PC-9 (cell line): Measurements from ENCODE around the gene HCRTR2.

ENCODE experiments used
- EZH2 ChIP-seq: fragments of 200-600 bp; sonication (generic); IDR thresholded peaks from 2 replicates; pipeline ENCODE4 v1.8.0; 2017; ENCODE audit warnings: antibody characterized with exemption, low read depth
- TF ChIP-seq, protein P1 (sequence below): fragments of 200-600 bp; sonication (generic); conservative IDR thresholded peaks from 2 replicates; pipeline ENCODE4 v1.6.1; 2017; ENCODE audit warnings: mixed run types, antibody characterized with exemption, mild to moderate bottlenecking, moderate library complexity

GRCh38 chr6:55255113-55255512, 80.8 kb downstream of the HCRTR2 start:
- TF ChIP-seq, protein P1, sequence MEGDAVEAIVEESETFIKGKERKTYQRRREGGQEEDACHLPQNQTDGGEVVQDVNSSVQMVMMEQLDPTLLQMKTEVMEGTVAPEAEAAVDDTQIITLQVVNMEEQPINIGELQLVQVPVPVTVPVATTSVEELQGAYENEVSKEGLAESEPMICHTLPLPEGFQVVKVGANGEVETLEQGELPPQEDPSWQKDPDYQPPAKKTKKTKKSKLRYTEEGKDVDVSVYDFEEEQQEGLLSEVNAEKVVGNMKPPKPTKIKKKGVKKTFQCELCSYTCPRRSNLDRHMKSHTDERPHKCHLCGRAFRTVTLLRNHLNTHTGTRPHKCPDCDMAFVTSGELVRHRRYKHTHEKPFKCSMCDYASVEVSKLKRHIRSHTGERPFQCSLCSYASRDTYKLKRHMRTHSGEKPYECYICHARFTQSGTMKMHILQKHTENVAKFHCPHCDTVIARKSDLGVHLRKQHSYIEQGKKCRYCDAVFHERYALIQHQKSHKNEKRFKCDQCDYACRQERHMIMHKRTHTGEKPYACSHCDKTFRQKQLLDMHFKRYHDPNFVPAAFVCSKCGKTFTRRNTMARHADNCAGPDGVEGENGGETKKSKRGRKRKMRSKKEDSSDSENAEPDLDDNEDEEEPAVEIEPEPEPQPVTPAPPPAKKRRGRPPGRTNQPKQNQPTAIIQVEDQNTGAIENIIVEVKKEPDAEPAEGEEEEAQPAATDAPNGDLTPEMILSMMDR: no peak
- no peak for TF ChIP-seq EZH2
